ENCODE measurements around the gene VPS37C. TPM values are rescaled to one million over a fixed set of nuclear protein-coding genes. Genes with fewer than 3 reads are reported as not detected.
A peak's percentile ranks its signal among the peaks of the same experiment; 100 is the strongest.
"Not testable (repeated sequence)": the region's sequence is repeated elsewhere in the genome, so short reads cannot be mapped to it uniquely, and the experiment has no call there.

VPS37C gene
- total RNA-seq, 1 experiment from 2014 or later, result 25.5 TPM

- Histone ChIP-seq H3K27me3 (ENCODE audit: control insufficient read depth, insufficient read depth, low read length) (no peaks in the 10 kb centered on the region), H3K36me3 (replicated peaks; ENCODE audit: control insufficient read depth, insufficient read depth, low read length) (no peaks in the 10 kb centered on the region), H3K4me3 (ENCODE audit: insufficient read depth, low read depth, low read length) (no peak overlapping the region)
- peak; percentile 15 for DNase-seq
Measured at GRCh38 chr11:61168042-61168688, 6.9 kb upstream of the VPS37C start.

- not testable (repeated sequence) for DNase-seq; H3K27me3 ChIP-seq (ENCODE audit: control insufficient read depth, insufficient read depth, low read length); H3K4me3 ChIP-seq (ENCODE audit: insufficient read depth, low read depth, low read length); H3K36me3 ChIP-seq (replicated peaks; ENCODE audit: control insufficient read depth, insufficient read depth, low read length)
Measured at GRCh38 chr11:61166331-61166730, 5.1 kb upstream of the VPS37C start.

DNA sequence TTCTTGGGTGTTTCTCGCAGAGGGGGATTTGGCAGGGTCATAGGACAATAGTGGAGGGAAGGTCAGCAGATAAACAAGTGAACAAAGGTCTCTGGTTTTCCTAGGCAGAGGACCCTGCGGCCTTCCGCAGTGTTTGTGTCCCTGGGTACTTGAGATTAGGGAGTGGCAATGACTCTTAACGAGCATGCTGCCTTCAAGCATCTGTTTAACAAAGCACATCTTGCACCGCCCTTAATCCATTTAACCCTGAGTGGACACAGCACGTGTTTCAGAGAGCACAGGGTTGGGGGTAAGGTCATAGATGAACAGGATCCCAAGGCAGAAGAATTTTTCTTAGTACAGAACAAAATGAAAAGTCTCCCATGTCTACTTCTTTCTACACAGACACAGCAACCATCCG, 4.6 kb upstream of the VPS37C start:
- H3K27me3 ChIP-seq (ENCODE audit: control insufficient read depth, insufficient read depth, low read length); H3K4me3 ChIP-seq (ENCODE audit: insufficient read depth, low read depth, low read length); DNase-seq; H3K36me3 ChIP-seq (replicated peaks; ENCODE audit: control insufficient read depth, insufficient read depth, low read length): not testable (repeated sequence)

GRCh38 chr11:61164606-61165424, 3.6 kb upstream of the VPS37C start:
- H3K36me3 ChIP-seq (replicated peaks; ENCODE audit: control insufficient read depth, insufficient read depth, low read length), result no peaks in the 10 kb centered on the region
- DNase-seq, result peak; percentile 25
- no peak overlapping the region for H3K4me3 ChIP-seq (ENCODE audit: insufficient read depth, low read depth, low read length)
- H3K27me3 ChIP-seq (ENCODE audit: control insufficient read depth, insufficient read depth, low read length), result no peaks in the 10 kb centered on the region

DNA sequence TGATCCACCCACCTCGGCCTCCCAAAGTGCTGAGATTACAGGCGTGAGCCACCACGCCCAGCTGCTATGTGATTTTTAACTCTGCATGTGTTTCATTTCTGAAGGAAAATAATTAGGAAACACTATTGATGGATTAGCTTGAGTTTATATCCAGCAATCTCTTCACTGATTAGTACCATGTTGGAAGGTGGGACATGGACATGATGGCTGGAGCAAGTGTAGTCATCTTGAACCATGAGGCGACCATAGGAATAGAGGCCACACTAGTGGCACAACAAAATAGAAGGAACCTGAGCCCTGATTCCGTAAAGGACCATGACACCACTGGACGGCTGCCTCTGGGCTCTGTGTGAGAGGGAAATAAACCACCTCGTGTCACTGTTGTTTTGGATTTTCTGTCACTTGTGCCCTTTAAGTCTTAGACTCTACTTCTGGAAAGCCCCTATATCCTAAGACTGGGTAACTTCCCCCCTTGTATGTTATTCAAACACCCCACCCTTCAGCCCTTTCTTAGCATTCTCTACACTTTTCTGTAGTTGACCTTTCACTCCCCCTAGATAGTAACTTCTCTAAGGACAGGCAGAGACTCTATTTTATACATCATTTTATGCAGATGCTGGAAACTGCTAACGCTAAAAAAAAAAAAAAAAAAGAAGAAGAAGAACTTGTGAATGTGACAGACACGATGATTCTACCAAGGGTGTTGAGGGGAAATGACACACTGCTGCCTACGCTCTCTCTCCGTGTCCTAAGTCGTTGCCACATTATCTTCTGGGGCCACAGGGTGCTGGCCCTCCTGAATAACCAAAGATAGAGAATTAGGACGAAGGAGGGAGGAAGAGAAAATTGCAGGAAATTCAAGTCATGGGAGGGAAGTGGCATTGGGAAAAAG, 2.7 kb upstream of the VPS37C start:
- DNase-seq, result peak; percentile 9
- no peaks in the 10 kb centered on the region for H3K27me3 ChIP-seq (ENCODE audit: control insufficient read depth, insufficient read depth, low read length)
- no peak overlapping the region for H3K4me3 ChIP-seq (ENCODE audit: insufficient read depth, low read depth, low read length)
- no peaks in the 10 kb centered on the region for H3K36me3 ChIP-seq (replicated peaks; ENCODE audit: control insufficient read depth, insufficient read depth, low read length)

GRCh38 chr11:61163021-61163420, 1.8 kb upstream of the VPS37C start:
- no peaks in the 10 kb centered on the region for H3K27me3 ChIP-seq (ENCODE audit: control insufficient read depth, insufficient read depth, low read length)
- no peaks in the 10 kb centered on the region for H3K36me3 ChIP-seq (replicated peaks; ENCODE audit: control insufficient read depth, insufficient read depth, low read length)
- DNase-seq, result no peak
- no peak overlapping the region for H3K4me3 ChIP-seq (ENCODE audit: insufficient read depth, low read depth, low read length)

DNA sequence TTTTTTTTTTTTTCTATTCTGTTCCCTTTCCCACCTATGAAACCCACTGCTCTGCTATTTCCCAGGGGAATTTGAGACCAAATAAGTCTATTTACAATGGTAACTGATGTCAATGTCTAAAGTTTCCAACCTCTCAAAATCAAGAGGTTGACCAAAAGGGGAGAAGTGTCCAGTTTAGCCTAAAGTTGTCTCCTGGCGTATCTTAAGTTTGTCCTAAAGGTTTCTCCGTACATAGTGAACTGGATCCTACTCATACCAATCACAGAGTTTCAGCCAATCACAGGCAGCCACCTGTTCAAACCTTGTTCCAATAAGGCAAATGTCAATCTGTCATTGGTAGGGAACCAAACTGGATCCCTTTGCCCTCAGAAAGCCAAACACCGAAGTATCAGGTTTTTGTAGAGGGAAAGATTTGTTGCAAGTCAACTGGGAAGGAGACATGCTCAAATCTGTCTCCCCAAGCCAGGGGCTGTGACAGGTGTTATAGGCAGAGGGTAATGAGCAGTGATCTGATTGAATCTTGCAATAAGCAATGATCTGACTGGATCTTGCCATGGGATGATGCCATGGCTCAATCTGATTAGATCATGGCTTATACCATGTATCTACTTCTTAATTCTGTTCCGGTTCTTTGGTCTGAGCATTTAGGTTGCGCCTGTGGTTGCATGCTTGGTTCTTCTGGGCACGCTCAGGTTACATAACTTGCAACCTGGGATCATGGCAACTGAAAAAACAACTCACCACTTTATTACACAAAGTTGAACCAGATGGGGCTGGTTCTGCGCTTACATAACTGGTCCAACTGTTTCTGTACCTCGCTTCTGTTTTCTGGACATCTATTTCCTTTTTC, 1.1 kb upstream of the VPS37C start:
- H3K4me3 ChIP-seq (ENCODE audit: insufficient read depth, low read depth, low read length), result peak overlapping the region; percentile 74
- DNase-seq, result peak; percentile 33
- no peaks in the 10 kb centered on the region for H3K27me3 ChIP-seq (ENCODE audit: control insufficient read depth, insufficient read depth, low read length)
- no peaks in the 10 kb centered on the region for H3K36me3 ChIP-seq (replicated peaks; ENCODE audit: control insufficient read depth, insufficient read depth, low read length)

- Histone ChIP-seq H3K4me3 (ENCODE audit: insufficient read depth, low read depth, low read length) (peak overlapping the region; percentile 74), H3K27me3 (ENCODE audit: control insufficient read depth, insufficient read depth, low read length) (no peaks in the 10 kb centered on the region), H3K36me3 (replicated peaks; ENCODE audit: control insufficient read depth, insufficient read depth, low read length) (no peaks in the 10 kb centered on the region)
- no peak for DNase-seq
Measured at GRCh38 chr11:61160487-61161189, 588 bp downstream of the VPS37C start.

DNA sequence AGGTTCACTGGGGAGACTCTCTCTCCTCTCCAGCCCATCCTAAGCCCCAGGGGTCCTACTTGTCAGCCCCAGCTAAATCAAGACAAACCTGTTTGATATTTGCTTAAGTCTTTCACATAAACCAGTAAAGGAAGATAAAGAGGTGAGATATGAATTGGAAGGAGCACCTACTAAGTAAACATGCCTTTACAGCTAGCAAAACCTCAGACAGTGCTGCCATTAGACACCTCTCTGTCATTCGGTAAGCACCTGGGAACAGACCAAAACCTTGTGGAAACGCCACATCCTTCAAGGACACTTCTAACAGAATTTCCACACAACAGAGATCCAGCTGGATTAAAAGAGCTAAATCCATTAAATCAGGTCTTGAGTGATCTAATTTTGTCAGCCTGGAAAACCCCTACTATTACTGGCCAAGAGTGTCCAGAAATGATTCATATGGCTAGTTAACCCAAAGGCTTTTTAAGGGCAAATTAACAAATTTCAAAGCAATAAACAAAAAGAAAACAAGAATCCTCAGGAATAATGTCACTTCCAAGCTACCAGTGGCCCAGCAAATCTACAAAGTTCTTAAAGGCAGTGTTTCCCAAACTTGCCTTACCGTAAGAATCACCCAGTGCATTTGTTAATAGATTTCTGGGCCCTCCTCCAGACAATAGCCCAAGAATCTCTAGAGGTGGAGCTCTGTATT, 2.4 kb downstream of the VPS37C start:
- DNase-seq, result no peak
- Histone ChIP-seq H3K36me3 (replicated peaks; ENCODE audit: control insufficient read depth, insufficient read depth, low read length) (no peaks in the 10 kb centered on the region), H3K27me3 (ENCODE audit: control insufficient read depth, insufficient read depth, low read length) (no peaks in the 10 kb centered on the region), H3K4me3 (ENCODE audit: insufficient read depth, low read depth, low read length) (no peak overlapping the region)

DNA sequence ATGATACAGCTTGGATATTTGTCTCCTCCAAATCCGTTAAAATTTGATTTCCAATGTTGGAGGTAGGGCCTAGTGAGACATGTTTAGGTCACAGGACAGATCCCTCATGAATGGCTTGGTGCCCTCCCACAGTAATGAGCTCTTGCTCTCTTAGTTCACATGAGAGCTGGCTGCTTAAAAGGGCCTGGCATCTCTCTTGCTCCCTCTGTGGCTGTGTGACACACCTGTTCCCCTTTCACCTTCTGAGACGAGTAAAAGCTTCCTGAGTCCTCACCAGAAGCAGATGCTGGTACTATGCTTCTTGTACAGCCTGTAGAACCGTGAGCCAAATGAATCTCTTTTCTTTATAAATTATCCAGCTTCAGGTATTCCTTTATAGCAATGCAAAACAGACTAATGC, 3.5 kb downstream of the VPS37C start:
- Histone ChIP-seq H3K4me3 (ENCODE audit: insufficient read depth, low read depth, low read length) (no peak overlapping the region), H3K27me3 (ENCODE audit: control insufficient read depth, insufficient read depth, low read length) (no peaks in the 10 kb centered on the region), H3K36me3 (replicated peaks; ENCODE audit: control insufficient read depth, insufficient read depth, low read length) (no peaks in the 10 kb centered on the region; the same call in 1 of the 2 replicates)
- no peak for DNase-seq

DNA sequence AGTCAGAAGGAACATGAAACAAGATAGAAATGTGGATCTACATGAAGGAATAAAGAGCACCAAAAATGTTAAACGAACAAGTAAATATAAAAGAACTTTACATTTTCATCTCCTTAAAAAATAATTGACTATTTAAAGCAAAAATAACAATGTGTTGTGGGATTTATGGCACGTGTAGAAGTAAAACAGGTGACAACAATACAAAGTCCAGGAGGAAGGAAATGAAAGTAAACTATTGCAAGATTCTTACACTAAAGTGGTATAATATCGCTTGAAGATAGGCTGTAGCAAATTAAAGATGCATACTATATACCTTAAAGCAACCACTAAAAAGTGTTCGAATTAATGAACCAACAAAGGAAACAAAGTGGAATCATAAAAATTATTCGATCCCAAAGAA, 5.5 kb downstream of the VPS37C start:
- no peaks in the 10 kb centered on the region; the same call in 1 of the 2 replicates for H3K36me3 ChIP-seq (replicated peaks; ENCODE audit: control insufficient read depth, insufficient read depth, low read length)
- no peaks in the 10 kb centered on the region for H3K27me3 ChIP-seq (ENCODE audit: control insufficient read depth, insufficient read depth, low read length)
- no peak overlapping the region for H3K4me3 ChIP-seq (ENCODE audit: insufficient read depth, low read depth, low read length)
- DNase-seq, result no peak

DNA sequence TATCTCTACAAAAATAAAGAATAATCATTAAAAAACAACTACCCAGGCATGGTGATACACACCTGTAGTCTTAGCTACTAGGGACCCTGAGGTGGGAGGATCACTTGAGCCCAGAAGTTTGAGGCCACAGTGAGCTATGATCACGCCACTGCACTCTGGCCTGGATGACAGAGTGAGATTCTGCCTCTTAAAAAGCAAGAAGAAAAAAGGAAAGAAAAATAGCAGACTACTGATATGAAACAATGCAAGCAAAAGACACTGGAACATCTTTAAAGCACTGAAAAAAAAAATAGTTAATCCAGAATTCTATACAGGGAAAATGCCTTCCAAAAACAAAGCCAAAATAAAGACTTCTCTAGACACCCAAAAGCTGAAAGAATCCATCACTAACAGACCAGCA, 5.9 kb downstream of the VPS37C start:
- Histone ChIP-seq H3K27me3 (ENCODE audit: control insufficient read depth, insufficient read depth, low read length) (no peaks in the 10 kb centered on the region), H3K36me3 (replicated peaks; ENCODE audit: control insufficient read depth, insufficient read depth, low read length) (no peaks in the 10 kb centered on the region; the same call in 1 of the 2 replicates), H3K4me3 (ENCODE audit: insufficient read depth, low read depth, low read length) (no peak overlapping the region)
- DNase-seq, result no peak

- H3K4me3 ChIP-seq (ENCODE audit: insufficient read depth, low read depth, low read length), result no peak overlapping the region
- DNase-seq, result no peak
- H3K27me3 ChIP-seq (ENCODE audit: control insufficient read depth, insufficient read depth, low read length), result no peaks in the 10 kb centered on the region
Measured at GRCh38 chr11:61154528-61154927, 6.7 kb downstream of the VPS37C start.

More at GRCh38 chr11:61154528-61154927, 6.7 kb downstream of the VPS37C start:
- no peaks in the 10 kb centered on the region; the same call in 1 of the 2 replicates for H3K36me3 ChIP-seq (replicated peaks; ENCODE audit: control insufficient read depth, insufficient read depth, low read length)

Data from H7 (cell line).